ENCODE results near the gene CHCHD6. TPM values are rescaled to one million over a fixed set of nuclear protein-coding genes. Genes with fewer than 3 reads are reported as not detected.

The CHCHD6 gene
- total RNA-seq, 3 donors from 2014 or later (not counting 1 experiment from before 2014, with no cell fraction given): 5.3 to 9.9 (median 8.3) TPM

- no peak overlapping the region for H3K4me3 Mint-ChIP-seq
- H3K27me3 Mint-ChIP-seq (ENCODE audit: low read depth in 2 of 2): no peaks in the 10 kb centered on the region
- H3K36me3 Mint-ChIP-seq: no peaks in the 10 kb centered on the region
- no peak overlapping the region for H3K27ac Mint-ChIP-seq
- DNase-seq (no peak), ATAC-seq (no peak)
- no peaks in the 10 kb centered on the region for H3K9me3 Mint-ChIP-seq
- Histone ChIP-seq H3K4me1 (ENCODE audit: control insufficient read depth, insufficient read depth, low read length) (peaks cover 9% of the 10 kb centered on the region), H3K36me3 (ENCODE audit: control insufficient read depth, insufficient read depth, low read length) (no peaks in the 10 kb centered on the region), H3K27ac (ENCODE audit: low read length) (no peak overlapping the region), H3K9me3 (ENCODE audit: control insufficient read depth, insufficient read depth, low read length) (no peaks in the 10 kb centered on the region), H3K4me3 (ENCODE audit: low read length) (no peak overlapping the region), H3K27me3 (ENCODE audit: control insufficient read depth, insufficient read depth, low read length) (no peaks in the 10 kb centered on the region)
- 90% methylated on average over 6 of the region's 6 CpGs for WGBS (ENCODE audit: insufficient coverage)
- intact Hi-C loops (cut with micrococcal nuclease): no loop called here
- TF ChIP-seq CTCF (IDR thresholded peaks at IDR 0.05): no peak
- peaks cover 21 to 28% of the 10 kb centered on the region in 2 donors for H3K4me1 Mint-ChIP-seq
Measured at GRCh38 chr3:126747768-126748167, 43.7 kb downstream of the CHCHD6 start.

DNA sequence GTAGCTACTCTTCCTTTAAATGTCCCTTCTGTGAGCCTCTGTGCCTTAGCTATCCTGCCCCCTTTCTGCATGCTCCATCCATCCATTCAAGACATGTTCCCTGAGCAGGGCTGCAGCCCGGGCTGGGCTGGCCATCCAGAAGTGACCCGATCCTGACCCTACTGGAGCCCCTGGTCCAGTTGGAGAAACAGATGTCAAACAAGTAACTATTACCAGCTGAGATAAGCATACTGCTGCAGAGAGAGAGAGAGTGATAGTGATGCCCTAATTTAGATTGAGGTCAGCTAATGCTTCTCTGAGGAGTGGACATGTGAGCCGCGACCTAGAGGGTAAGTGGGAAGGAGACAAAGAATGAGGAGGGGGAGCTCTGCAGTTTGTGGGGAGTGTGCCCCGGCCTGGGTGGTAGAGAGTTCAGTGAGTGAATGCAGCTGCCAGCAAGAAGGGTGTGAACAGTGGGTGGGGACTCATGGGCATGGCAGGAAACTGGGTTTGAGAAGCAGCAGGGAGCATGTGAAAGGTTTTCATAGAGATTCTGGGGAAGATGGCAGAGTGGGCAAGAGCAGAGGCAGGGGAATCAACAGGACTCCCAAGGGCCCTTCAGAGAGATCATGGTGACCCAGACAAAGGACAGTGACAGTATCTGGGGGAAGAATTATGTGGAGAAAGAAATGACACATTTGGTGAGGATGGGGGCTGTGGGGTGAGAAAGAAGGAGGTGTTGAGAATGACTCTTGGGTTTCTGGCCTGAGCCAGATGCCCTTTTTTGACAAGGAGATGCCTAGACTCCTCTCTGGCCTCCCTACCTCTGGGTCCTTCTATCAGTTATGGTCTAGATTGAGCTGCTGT lies 44.9 kb downstream of the CHCHD6 start:
- DNase-seq (no peak), ATAC-seq (peak; percentile 40 to 65 (median 46))
- no peaks in the 10 kb centered on the region for H3K27me3 ChIP-seq (ENCODE audit: control insufficient read depth, insufficient read depth, low read length)
- no peak overlapping the region for H3K27ac ChIP-seq (ENCODE audit: low read length)
- intact Hi-C loops (cut with micrococcal nuclease): no loop called here
- peaks cover 21 to 28% of the 10 kb centered on the region in 2 donors for H3K4me1 Mint-ChIP-seq
- no peaks in the 10 kb centered on the region for H3K36me3 ChIP-seq (ENCODE audit: control insufficient read depth, insufficient read depth, low read length)
- peak overlapping the region; percentile 1 for H3K4me3 Mint-ChIP-seq
- peak overlapping the region in 1 of 2 donors; percentile 67 for H3K27ac Mint-ChIP-seq
- no peak overlapping the region for H3K4me3 ChIP-seq (ENCODE audit: low read length)
- TF ChIP-seq CTCF (IDR thresholded peaks at IDR 0.05): no peak
- H3K9me3 ChIP-seq (ENCODE audit: control insufficient read depth, insufficient read depth, low read length): no peaks in the 10 kb centered on the region
- no peaks in the 10 kb centered on the region for H3K27me3 Mint-ChIP-seq (ENCODE audit: low read depth in 2 of 2)
- WGBS (ENCODE audit: insufficient coverage): 70% methylated on average over 5 of the region's 5 CpGs
- H3K4me1 ChIP-seq (ENCODE audit: control insufficient read depth, insufficient read depth, low read length): peaks cover 9% of the 10 kb centered on the region
- no peaks in the 10 kb centered on the region for H3K9me3 Mint-ChIP-seq
- no peaks in the 10 kb centered on the region for H3K36me3 Mint-ChIP-seq

GRCh38 chr3:126749547-126749875 lies 45.5 kb downstream of the CHCHD6 start:
- H3K27me3 ChIP-seq (ENCODE audit: control insufficient read depth, insufficient read depth, low read length): no peaks in the 10 kb centered on the region
- WGBS (ENCODE audit: insufficient coverage): 97% methylated on average over 3 of the region's 3 CpGs
- no peaks in the 10 kb centered on the region for H3K27me3 Mint-ChIP-seq (ENCODE audit: low read depth in 2 of 2)
- no peaks in the 10 kb centered on the region for H3K9me3 Mint-ChIP-seq
- no peak overlapping the region for H3K27ac ChIP-seq (ENCODE audit: low read length)
- TF ChIP-seq CTCF (IDR thresholded peaks at IDR 0.05): no peak
- H3K36me3 ChIP-seq (ENCODE audit: control insufficient read depth, insufficient read depth, low read length): no peaks in the 10 kb centered on the region
- H3K4me1 ChIP-seq (ENCODE audit: control insufficient read depth, insufficient read depth, low read length): peaks cover 9% of the 10 kb centered on the region
- peaks cover 21 to 28% of the 10 kb centered on the region in 2 donors for H3K4me1 Mint-ChIP-seq
- DNase-seq (no peak), ATAC-seq (no peak)
- no peaks in the 10 kb centered on the region for H3K9me3 ChIP-seq (ENCODE audit: control insufficient read depth, insufficient read depth, low read length)
- no peak overlapping the region for H3K27ac Mint-ChIP-seq
- no peak overlapping the region for H3K4me3 Mint-ChIP-seq
- H3K36me3 Mint-ChIP-seq: no peaks in the 10 kb centered on the region
- intact Hi-C loops (cut with micrococcal nuclease): no loop called here
- no peak overlapping the region for H3K4me3 ChIP-seq (ENCODE audit: low read length)
